HG03280 (cell line): ENCODE data around the gene PLA2G2D.

Experiments used
- ATAC-seq: cut with Tn5 transposase; IDR thresholded peaks from one replicate; pipeline ENCODE4 v1.9.1; 2021; ENCODE audit warnings: mild to moderate bottlenecking, moderate library complexity; ENCODE audit not compliant: unreplicated experiment

Gene PLA2G2D

GRCh38 chr1:20069874-20070273, 49.5 kb downstream of the PLA2G2D start, which contains the start of gene PLA2G5:
Gene PLA2G5 (plus strand): TSS chr1:20070194. CDS start chr1:20084831, 14,637 bp downstream.
- ATAC-seq = no peak

DNA sequence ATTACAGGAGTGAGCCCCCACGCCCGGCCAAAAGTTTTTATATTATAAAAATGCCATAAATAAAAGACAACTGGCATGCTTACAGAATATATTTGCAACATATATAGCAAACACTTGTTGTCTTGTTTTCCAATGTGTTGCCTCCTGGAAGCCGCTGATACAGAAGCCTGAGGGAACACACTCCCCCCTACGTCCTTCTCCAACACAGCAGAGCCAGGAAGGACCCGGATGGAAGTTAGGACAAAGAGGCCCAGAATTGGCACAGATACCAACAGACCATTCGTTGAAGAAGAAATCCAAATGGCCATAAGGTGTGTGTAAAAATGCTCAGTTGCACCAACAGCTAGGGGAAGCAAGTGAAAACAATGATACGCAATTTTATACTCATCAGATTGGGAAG, 50.6 kb downstream of the PLA2G2D start:
- no peak for ATAC-seq

DNA sequence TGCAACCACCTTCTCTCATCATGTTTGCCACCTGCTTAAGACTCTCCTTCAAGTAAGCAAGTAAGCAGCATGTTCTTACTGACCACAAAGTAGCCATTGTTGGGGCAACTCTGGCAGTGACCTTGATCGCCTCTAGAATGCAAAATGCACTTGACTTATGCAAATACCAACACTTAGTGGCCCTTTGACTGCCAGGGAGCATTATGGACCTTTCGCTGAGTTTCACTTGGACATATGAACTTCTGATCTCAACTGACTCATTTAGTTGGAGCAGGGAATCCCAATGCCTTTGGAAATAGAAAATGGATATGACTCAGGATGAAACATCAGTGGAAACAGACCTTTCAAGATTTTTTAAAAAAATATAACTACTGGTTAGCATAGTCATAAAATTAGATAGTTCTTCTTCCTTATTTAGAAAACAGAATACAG, 55.5 kb downstream of the PLA2G2D start:
- ATAC-seq = no peak
